ENCODE results near the gene SHLD1.

SHLD1 gene

GRCh38 chr20:5893052-5893451, 142.9 kb downstream of the SHLD1 start:
- DNase-seq (ENCODE audit: low spot score) = no peak

DNA sequence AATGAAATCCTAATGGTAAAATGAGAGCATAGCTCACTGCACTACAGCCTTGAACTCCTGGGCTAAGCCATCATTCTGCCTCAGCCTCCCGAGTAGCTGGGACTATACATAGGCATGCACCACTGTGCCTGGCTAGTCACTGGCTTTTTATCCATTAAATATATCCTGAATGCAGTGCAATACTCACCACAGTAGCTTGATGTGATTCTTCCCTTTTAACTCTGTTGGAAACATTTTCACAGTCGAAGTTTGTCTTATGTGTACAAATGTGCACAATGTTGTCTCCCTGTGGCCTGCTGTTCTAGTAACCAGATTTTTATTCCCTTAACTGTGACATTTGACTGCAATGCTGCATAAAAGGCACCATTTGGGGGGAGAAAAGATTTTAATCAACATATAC, 143.4 kb downstream of the SHLD1 start:
- DNase-seq (ENCODE audit: low spot score) = no peak

GRCh38 chr20:5895626-5896025, 145.4 kb downstream of the SHLD1 start:
- DNase-seq (ENCODE audit: low spot score) = no peak

- no peak for DNase-seq (ENCODE audit: low spot score)
These were observed 149.2 kb downstream of the SHLD1 start for GRCh38 chr20:5899444-5899843.

GRCh38 chr20:5900908-5901307, 150.7 kb downstream of the SHLD1 start:
- DNase-seq (ENCODE audit: low spot score) = no peak

DNA sequence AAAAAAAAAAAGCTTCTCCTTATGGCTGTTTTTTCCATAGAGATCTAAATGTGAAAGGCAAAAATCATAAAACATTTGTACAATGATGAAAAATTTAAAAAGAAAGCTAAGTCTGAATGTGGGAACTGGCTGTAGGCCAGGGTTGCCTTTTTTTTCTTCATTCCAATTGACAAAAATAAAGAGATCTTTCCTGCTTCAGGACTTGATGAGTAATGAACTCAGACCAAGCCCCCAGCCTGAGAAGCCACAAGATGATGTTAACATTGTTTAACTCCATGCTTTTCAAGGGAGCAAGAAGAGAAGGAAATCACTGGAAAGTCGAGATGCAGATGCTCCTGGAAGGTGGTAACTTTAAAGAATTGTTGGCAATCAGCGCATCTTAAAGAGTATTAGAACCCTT, 158.8 kb downstream of the SHLD1 start:
- DNase-seq (ENCODE audit: low spot score) = no peak

- no peak for DNase-seq (ENCODE audit: low spot score)
These were observed 160.0 kb downstream of the SHLD1 start for GRCh38 chr20:5910186-5910585.

DNA sequence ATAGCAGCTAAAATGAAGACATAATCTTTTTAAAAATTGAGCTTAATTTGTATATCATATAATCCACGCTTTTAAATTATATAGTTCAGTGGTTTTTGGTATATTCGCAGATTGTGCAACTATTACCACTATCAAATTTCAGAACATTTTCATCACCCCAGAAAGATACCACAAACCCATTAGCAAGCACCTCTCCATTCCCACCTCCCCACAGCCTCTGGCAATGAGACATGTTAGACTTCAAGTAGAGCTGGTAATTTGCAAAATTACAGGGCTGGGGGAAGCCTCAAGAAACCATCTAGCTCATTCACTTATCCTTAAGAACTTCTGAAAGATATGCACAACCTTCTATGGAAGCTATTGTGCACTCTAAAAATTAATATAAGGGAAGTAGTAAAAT, 163.0 kb downstream of the SHLD1 start:
- no peak for DNase-seq (ENCODE audit: low spot score)
